Thyroid gland (tissue), 4 donors: ENCODE measurements around the gene ADCY5.

ENCODE experiments used
- CTCF ChIP-seq, 6 experiments: fragments of 200-600 bp in 3 of 6; fragments of 450-650 bp in 3 of 6; sonication (generic) in 3 of 6; IDR thresholded peaks; one replicate each; pipeline ENCODE4 v1.5.1; 2016 to 2019; ENCODE audit warnings: antibody characterized with exemption in 6 of 6, mild to moderate bottlenecking in 2 of 6, inconsistent platforms in 1 of 6, moderate library complexity in 1 of 6
- POLR2A ChIP-seq, 2 donors: fragments of 450-650 bp; IDR thresholded peaks; one replicate each; pipeline ENCODE4 v1.6.1; 2017; ENCODE audit warnings: antibody characterized with exemption in 2 of 2, mild to moderate bottlenecking in 2 of 2, moderate library complexity in 1 of 2

- TF ChIP-seq CTCF (IDR thresholded peaks at IDR 0.05), result no peak
- TF ChIP-seq POLR2A (IDR thresholded peaks at IDR 0.05), result no peak
Measured at GRCh38 chr3:123491966-123492587, 43.2 kb upstream of the ADCY5 start.
